DMS 273 (cell line): ENCODE measurements around the gene MFAP3L.
"Not testable (repeated sequence)": the region's sequence is repeated elsewhere in the genome, so short reads cannot be mapped to it uniquely, and the experiment has no call there.

Source experiments
- DNase-seq: peaks from one replicate; lab custom pipeline; 2025; ENCODE audit not compliant: unreplicated experiment; lab: John Stamatoyannopoulos, UW

MFAP3L gene

GRCh38 chr4:170026253-170027021, at the start of gene MFAP3L:
TSS of gene MFAP3L (minus strand) at chr4:170026395. CDS start at chr4:170005877, 20,518 bp downstream.
- DNase-seq: peak; percentile 91

GRCh38 chr4:170071196-170071595, 45.0 kb upstream of the MFAP3L start:
- no peak for DNase-seq

GRCh38 chr4:170068438-170069128, 42.4 kb upstream of the MFAP3L start:
- DNase-seq: no peak

GRCh38 chr4:170059421-170059820, 33.2 kb upstream of the MFAP3L start:
- no peak for DNase-seq

- DNase-seq: no peak
Measured at GRCh38 chr4:170058826-170059225, 32.6 kb upstream of the MFAP3L start.

GRCh38 chr4:170057866-170058265, 31.7 kb upstream of the MFAP3L start:
- DNase-seq: no peak

GRCh38 chr4:170052919-170053318, 26.7 kb upstream of the MFAP3L start:
- DNase-seq: no peak

GRCh38 chr4:170051402-170051801, 25.2 kb upstream of the MFAP3L start:
- DNase-seq: no peak

GRCh38 chr4:170049766-170050165, 23.6 kb upstream of the MFAP3L start:
- DNase-seq: no peak

GRCh38 chr4:170047771-170048354, 21.7 kb upstream of the MFAP3L start:
- DNase-seq: peak; percentile 72

GRCh38 chr4:170046156-170046555, 20.0 kb upstream of the MFAP3L start:
- not testable (repeated sequence) for DNase-seq

GRCh38 chr4:170040031-170040680, 14.0 kb upstream of the MFAP3L start:
- DNase-seq: no peak

- no peak for DNase-seq
Measured at GRCh38 chr4:170038769-170039168, 12.6 kb upstream of the MFAP3L start.

GRCh38 chr4:170038232-170038631, 12.0 kb upstream of the MFAP3L start:
- DNase-seq: no peak

- no peak for DNase-seq
Measured at GRCh38 chr4:170037481-170037880, 11.3 kb upstream of the MFAP3L start.

- DNase-seq: no peak
Measured at GRCh38 chr4:170035845-170036244, 9.7 kb upstream of the MFAP3L start.

- no peak for DNase-seq
Measured at GRCh38 chr4:170035231-170035630, 9.0 kb upstream of the MFAP3L start.

- no peak for DNase-seq
Measured at GRCh38 chr4:170033999-170034398, 7.8 kb upstream of the MFAP3L start.

- DNase-seq: no peak
Measured at GRCh38 chr4:170030121-170030520, 3.9 kb upstream of the MFAP3L start.

GRCh38 chr4:170027181-170027829, 1.1 kb upstream of the MFAP3L start:
- DNase-seq: peak; percentile 93
